ENCODE measurements around the gene RBM47. TPM values are rescaled to one million over a fixed set of nuclear protein-coding genes. Genes with fewer than 3 reads are reported as not detected.
A peak's percentile ranks its signal among the peaks of the same experiment; 100 is the strongest.

Gene RBM47
- 10 to 100 TPM in 1 of 8 experiments, 1 to 10 TPM in 3, under 1 TPM in 4; 0.38 to 16.9 (median 1.8) TPM for total RNA-seq

GRCh38 chr4:40629401-40630334 is at the start of gene RBM47:
Gene RBM47, minus strand, starts transcription at chr4:40629864. Its CDS starts 190,971 bp downstream, at chr4:40438893.
- Histone ChIP-seq H3K4me3 (peak within 1 kb of the TSS; percentile 16 to 44 (median 32)), H3K27ac (no peak within 1 kb of the TSS), H3K4me1 (replicated peaks in 1 of 2) (peaks cover 8 to 15% of the 10 kb centered on the region in 2 donors)
- ATAC-seq (replicated peaks in 6 of 8): peak; percentile 90 to 97 (median 95)
- 0 to 20% (median 5%) methylated on average over 1 to 26 of the region's 53 CpGs; no CpG with 5 or more reads in 1 of the 10 experiments for WGBS, 10 experiments
- in situ Hi-C loops (cut with MboI; ENCODE audit: low pct_unique_long_range_greater_than_20kb in 2 of 9, low sequenced_read_pairs in 9 of 9, unreplicated experiment in 9 of 9): no loop called here

DNA sequence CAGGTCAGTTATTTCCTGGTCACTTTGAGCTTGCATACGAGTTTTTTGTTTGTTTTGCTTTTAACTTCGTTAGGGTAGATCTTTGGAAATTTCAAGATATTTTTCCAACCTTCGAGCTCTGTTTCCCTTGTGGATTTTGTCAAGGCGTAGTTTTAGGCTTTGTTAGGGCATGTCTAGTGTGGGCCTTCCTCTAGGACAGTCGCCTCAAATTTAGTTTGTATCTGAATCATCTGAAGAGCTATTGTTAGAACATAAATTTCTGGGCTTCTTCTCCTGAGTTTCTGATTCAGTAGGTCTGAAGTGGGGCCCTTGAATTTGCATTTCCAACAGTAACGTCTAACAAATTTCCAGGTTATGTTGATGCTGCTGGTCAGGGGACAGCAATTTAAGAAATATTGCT is 48.8 kb upstream of the RBM47 start:
- Histone ChIP-seq H3K27ac (no peak overlapping the region), H3K4me1 (replicated peaks in 1 of 2) (peaks cover 1 to 6% of the 10 kb centered on the region in 2 donors), H3K4me3 (no peak overlapping the region)
- no peak for ATAC-seq (replicated peaks in 6 of 8)
- 38 to 100% (median 89%) methylated on average over 4 to 6 of the region's 6 CpGs for WGBS, 10 experiments
- in situ Hi-C loops (cut with MboI; ENCODE audit: low pct_unique_long_range_greater_than_20kb in 2 of 9, low sequenced_read_pairs in 9 of 9, unreplicated experiment in 9 of 9): no loop called here

DNA sequence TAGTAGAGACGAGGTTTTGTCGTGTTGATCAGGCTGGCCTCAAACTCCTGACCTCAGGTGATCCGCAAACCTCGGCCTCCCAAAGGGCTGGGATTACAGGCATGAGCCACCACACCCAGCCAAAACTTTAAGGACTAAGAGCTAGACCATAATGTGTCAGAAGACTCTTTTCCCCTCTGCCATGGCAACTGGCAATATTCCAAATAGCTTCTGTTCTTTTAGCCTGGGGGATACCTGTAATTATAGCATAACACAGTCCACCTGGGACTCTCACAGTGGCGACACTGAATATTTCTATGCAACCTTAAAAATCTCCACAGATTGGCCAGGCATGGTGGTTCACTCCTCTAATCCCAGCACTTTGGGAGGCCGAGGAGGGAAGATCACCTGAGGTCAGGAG is 45.5 kb upstream of the RBM47 start:
- in situ Hi-C loops (cut with MboI; ENCODE audit: low pct_unique_long_range_greater_than_20kb in 2 of 9, low sequenced_read_pairs in 9 of 9, unreplicated experiment in 9 of 9): no loop called here
- H3K4me3 ChIP-seq: no peak overlapping the region
- H3K4me1 ChIP-seq (replicated peaks in 1 of 2): peaks cover 16 to 22% of the 10 kb centered on the region in 2 donors
- no peak for ATAC-seq (replicated peaks in 6 of 8)
- 84 to 94% (median 86%) methylated on average over 3 to 4 of the region's 6 CpGs; no CpG with 5 or more reads in 7 of the 10 experiments for WGBS, 10 experiments
- H3K27ac ChIP-seq: no peak overlapping the region

DNA sequence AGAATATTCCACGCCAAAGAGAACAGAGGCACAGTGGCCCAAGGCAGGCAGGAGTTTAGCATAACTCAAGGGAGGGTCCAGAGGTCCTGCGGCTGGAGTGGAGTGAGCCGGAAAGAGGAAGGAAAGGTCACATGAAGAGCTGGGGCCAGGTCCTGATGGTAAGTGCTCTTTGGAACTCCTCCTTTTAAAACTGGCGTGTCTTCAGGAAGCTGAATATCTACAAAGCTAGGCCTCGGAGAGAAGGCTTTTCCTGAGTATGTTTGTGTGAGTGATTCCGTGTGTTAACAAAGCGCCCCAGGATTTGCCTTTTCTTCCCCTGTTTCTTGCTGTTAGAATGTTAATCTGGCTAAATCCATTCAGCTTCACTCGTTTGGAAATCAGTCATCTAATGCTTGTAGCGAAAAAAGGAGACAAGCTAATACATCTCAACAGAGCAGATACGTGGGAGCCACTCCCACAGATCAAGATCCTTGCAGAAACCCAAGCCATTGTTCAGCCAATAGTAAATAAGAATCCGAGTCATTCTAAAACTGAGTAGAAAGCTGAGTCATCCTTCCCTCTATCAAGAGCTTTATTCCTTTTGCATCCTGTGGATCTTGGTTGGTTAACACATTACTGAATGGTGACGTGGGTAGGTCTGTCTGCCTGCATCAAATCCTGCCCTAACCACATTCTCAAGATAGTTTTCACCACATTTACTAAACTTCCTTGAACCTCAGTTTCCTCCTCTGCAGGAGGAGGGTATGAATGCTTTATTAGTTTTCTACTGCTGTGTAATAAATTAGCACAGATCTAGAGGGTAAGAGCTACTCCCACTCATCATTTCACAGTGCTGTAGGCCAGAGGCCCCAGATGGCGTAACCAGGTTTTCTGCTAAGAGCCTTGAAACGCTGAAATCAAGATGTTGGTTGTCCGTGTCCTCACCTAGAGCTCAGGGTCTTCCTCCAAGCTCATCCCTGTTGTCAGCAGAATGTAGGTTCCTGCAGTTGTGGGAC is 43.2 kb upstream of the RBM47 start:
- Histone ChIP-seq H3K4me1 (replicated peaks in 1 of 2) (peaks cover 16 to 22% of the 10 kb centered on the region in 2 donors), H3K4me3 (no peak overlapping the region), H3K27ac (peak overlapping the region; percentile 71)
- 20 to 76% (median 48%) methylated on average over 1 to 11 of the region's 15 CpGs; no CpG with 5 or more reads in 1 of the 10 experiments for WGBS, 10 experiments
- peak; percentile 77 to 99 (median 96) for ATAC-seq (replicated peaks in 6 of 8)
- in situ Hi-C loops (cut with MboI; ENCODE audit: low pct_unique_long_range_greater_than_20kb in 2 of 9, low sequenced_read_pairs in 9 of 9, unreplicated experiment in 9 of 9): no loop called here

- in situ Hi-C loops (cut with MboI; ENCODE audit: low pct_unique_long_range_greater_than_20kb in 2 of 9, low sequenced_read_pairs in 9 of 9, unreplicated experiment in 9 of 9): no loop called here
- Histone ChIP-seq H3K4me1 (replicated peaks in 1 of 2) (peaks cover 16 to 22% of the 10 kb centered on the region in 2 donors), H3K27ac (no peak overlapping the region), H3K4me3 (no peak overlapping the region)
- 33 to 87% (median 72%) methylated on average over 1 to 7 of the region's 8 CpGs; no CpG with 5 or more reads in 3 of the 10 experiments for WGBS, 10 experiments
- ATAC-seq (replicated peaks in 6 of 8): no peak
These were observed 39.8 kb upstream of the RBM47 start for GRCh38 chr4:40669504-40669903.

DNA sequence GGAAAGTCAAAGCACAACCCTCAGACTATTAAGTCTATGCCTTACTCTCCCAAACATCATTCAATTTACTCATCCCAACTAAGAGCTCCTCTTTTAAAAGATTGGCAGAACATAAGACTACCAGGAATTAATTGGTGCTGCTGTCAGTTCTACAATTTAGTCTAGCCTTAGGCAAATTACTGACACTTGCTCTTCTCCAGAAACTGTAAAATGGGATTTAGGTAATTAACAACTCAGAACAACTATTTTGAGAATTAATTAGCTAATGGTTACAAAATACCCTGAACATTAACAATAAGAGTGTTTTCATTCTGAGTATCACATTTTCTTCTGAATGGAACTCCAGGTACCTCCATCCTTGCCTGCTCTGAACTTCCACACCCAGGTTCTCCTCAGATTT is 36.2 kb upstream of the RBM47 start:
- Histone ChIP-seq H3K4me3 (no peak overlapping the region), H3K4me1 (replicated peaks in 1 of 2) (peaks cover 12 to 13% of the 10 kb centered on the region in 2 donors), H3K27ac (no peak overlapping the region)
- ATAC-seq (replicated peaks in 6 of 8): no peak
- in situ Hi-C loops (cut with MboI; ENCODE audit: low pct_unique_long_range_greater_than_20kb in 2 of 9, low sequenced_read_pairs in 9 of 9, unreplicated experiment in 9 of 9): no loop called here

DNA sequence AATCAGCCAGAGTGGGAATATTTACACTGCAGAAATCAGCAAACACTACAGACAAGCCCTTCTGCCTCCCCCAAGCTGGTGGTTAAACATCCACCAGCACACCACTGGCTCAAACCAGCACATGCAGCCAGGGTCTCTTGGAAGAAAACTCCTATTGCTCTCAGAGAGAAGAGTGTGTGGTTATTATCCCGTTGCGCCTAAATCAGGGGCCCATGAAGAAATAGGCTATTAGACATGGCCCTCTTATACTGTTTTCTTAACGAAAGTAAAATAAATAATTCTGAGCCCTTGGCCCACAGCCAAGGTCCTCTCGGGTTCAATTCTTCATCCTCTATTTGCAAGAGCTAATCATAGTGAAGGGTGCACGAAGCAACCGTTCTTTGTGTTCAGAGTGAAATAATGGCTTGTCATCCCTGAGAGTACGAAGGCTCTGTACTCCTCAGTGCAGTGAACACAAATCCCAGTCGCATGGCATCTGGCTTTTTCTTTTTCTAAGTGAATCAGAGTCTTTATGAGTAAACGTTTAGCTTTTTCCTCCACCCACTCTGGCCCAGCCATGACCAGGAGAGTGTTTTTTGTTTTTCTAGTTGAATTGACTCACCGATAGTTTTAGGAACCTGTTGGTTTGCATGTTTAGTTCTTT is 33.4 kb upstream of the RBM47 start:
- WGBS, 10 experiments: 0 to 74% (median 8%) methylated on average over 1 to 9 of the region's 10 CpGs
- H3K27ac ChIP-seq: peak overlapping the region; percentile 50 to 75
- in situ Hi-C loops (cut with MboI; ENCODE audit: low pct_unique_long_range_greater_than_20kb in 2 of 9, low sequenced_read_pairs in 9 of 9, unreplicated experiment in 9 of 9): no loop called here
- H3K4me1 ChIP-seq (replicated peaks in 1 of 2): peaks cover 12 to 13% of the 10 kb centered on the region in 2 donors
- peak overlapping the region in 2 of 5 donors; percentile 3 to 5 for H3K4me3 ChIP-seq
- ATAC-seq (replicated peaks in 6 of 8): peak in 6 of 8 experiments; percentile 73 to 98 (median 97)

DNA sequence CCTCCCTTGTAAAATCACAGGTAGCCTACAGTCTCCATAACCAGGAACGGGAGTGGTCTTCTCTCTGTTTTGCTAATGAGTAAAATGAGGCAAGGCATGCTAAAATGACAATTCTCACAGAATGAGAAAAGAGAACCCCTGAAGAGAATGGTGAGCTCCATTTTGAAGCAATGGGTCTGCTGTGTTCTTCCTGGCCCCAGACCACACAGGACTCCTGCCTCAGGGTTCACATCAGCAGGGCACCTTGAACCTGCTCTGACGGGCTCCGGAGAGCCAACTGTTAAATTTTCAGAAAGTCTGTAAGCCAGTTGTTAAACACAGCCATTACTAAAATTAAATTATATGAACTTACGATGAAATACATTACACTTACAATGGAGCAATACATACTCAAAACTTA is 32.1 kb upstream of the RBM47 start:
- Histone ChIP-seq H3K4me1 (replicated peaks in 1 of 2) (peaks cover 12 to 13% of the 10 kb centered on the region in 2 donors), H3K27ac (no peak overlapping the region), H3K4me3 (no peak overlapping the region)
- in situ Hi-C loops (cut with MboI; ENCODE audit: low pct_unique_long_range_greater_than_20kb in 2 of 9, low sequenced_read_pairs in 9 of 9, unreplicated experiment in 9 of 9): no loop called here
- 28 to 100% (median 76%) methylated on average over 1 to 4 of the region's 4 CpGs; no CpG with 5 or more reads in 2 of the 10 experiments for WGBS, 10 experiments
- ATAC-seq (replicated peaks in 6 of 8): no peak

GRCh38 chr4:40656201-40656863 is 26.7 kb upstream of the RBM47 start:
- in situ Hi-C loops (cut with MboI; ENCODE audit: low pct_unique_long_range_greater_than_20kb in 2 of 9, low sequenced_read_pairs in 9 of 9, unreplicated experiment in 9 of 9): no loop called here
- no peak for ATAC-seq (replicated peaks in 6 of 8)
- WGBS, 10 experiments: 63 to 100% (median 86%) methylated on average over 1 to 6 of the region's 9 CpGs
- Histone ChIP-seq H3K4me1 (replicated peaks in 1 of 2) (no peaks in the 10 kb centered on the region), H3K27ac (no peak overlapping the region), H3K4me3 (no peak overlapping the region)

DNA sequence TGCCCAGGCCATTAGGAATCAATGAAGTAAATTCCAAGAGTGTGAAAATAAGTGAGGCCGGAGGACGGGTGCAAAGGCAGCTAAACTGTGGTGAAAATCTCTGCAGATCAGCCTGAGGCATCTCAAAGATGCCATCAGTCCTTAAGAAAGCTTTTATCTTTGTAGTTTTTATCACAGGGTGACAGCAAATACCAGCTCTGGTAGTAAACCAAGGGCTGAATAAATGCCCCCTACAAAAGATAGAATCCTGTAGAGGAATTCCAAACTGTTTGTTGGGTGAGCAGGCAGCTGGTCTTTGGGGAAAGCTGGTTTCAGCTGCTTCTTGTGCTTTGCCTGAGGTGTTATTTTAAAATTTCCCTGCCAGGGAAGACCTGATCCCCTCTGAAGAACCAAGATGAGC is 21.6 kb upstream of the RBM47 start:
- in situ Hi-C loops (cut with MboI; ENCODE audit: low pct_unique_long_range_greater_than_20kb in 2 of 9, low sequenced_read_pairs in 9 of 9, unreplicated experiment in 9 of 9): no loop called here
- no peak overlapping the region for H3K4me3 ChIP-seq
- peaks cover 0 to 3% of the 10 kb centered on the region in 2 donors for H3K4me1 ChIP-seq (replicated peaks in 1 of 2)
- ATAC-seq (replicated peaks in 6 of 8): no peak
- no peak overlapping the region for H3K27ac ChIP-seq
- whole genome bisulfite sequencing, 10 experiments: 75 to 92% (median 80%) methylated on average over 1 to 2 of the region's 2 CpGs; no CpG with 5 or more reads in 3 of the 10 experiments

- Histone ChIP-seq H3K27ac (no peak overlapping the region), H3K4me3 (no peak overlapping the region), H3K4me1 (replicated peaks in 1 of 2) (peaks cover 0 to 3% of the 10 kb centered on the region in 2 donors)
- WGBS, 10 experiments: 50 to 80% (median 70%) methylated on average over 1 to 6 of the region's 6 CpGs; no CpG with 5 or more reads in 1 of the 10 experiments
- no peak for ATAC-seq (replicated peaks in 6 of 8)
- in situ Hi-C loops (cut with MboI; ENCODE audit: low pct_unique_long_range_greater_than_20kb in 2 of 9, low sequenced_read_pairs in 9 of 9, unreplicated experiment in 9 of 9): no loop called here
These were observed 19.7 kb upstream of the RBM47 start for GRCh38 chr4:40649321-40649720.

- Histone ChIP-seq H3K4me3 (no peak overlapping the region), H3K4me1 (replicated peaks in 1 of 2) (peaks cover 0 to 3% of the 10 kb centered on the region in 2 donors), H3K27ac (no peak overlapping the region)
- ATAC-seq (replicated peaks in 6 of 8): no peak
- WGBS, 10 experiments: 60 to 100% (median 74%) methylated on average over 1 to 7 of the region's 9 CpGs; no CpG with 5 or more reads in 1 of the 10 experiments
- in situ Hi-C loops (cut with MboI; ENCODE audit: low pct_unique_long_range_greater_than_20kb in 2 of 9, low sequenced_read_pairs in 9 of 9, unreplicated experiment in 9 of 9): no loop called here
These were observed 19.1 kb upstream of the RBM47 start for GRCh38 chr4:40648742-40649281.
